H9 (cell line): Measurements from ENCODE around the gene GAS2. TPM values are rescaled to one million over a fixed set of nuclear protein-coding genes. Genes with fewer than 3 reads are reported as not detected.

Experiments used
- DNase-seq: peaks from one replicate; pipeline ENCODE4 v3.0.0-alpha.2; 2017
- H2AFZ ChIP-seq: one replicate; pipeline ENCODE4 v1.6.1; 2013; ENCODE audit warnings: mild to moderate bottlenecking, low read length, control low read depth, moderate library complexity
- H2AK5ac ChIP-seq: 2 replicates; pipeline ENCODE4 v1.6.1; 2013; ENCODE audit warnings: low read length, control low read depth, mixed read lengths; ENCODE audit not compliant: insufficient read length
- H2BK120ac ChIP-seq: one replicate; pipeline ENCODE4 v1.6.1; 2013; ENCODE audit warnings: low read depth, mild to moderate bottlenecking, low read length, control low read depth, inconsistent platforms; ENCODE audit not compliant: poor library complexity, severe bottlenecking
- H2BK12ac ChIP-seq: 2 replicates; pipeline ENCODE4 v1.6.1; 2013; ENCODE audit warnings: low read length, control low read depth, mixed read lengths, low read depth; ENCODE audit not compliant: insufficient read length
- H2BK15ac ChIP-seq: 2 replicates; pipeline ENCODE4 v1.6.1; 2013; ENCODE audit warnings: low read depth, low read length, control low read depth
- H2BK20ac ChIP-seq: one replicate; pipeline ENCODE4 v1.6.1; 2013; ENCODE audit warnings: low read depth, mild to moderate bottlenecking, low read length, control low read depth, inconsistent platforms; ENCODE audit not compliant: poor library complexity, severe bottlenecking
- H2BK5ac ChIP-seq: 2 replicates; pipeline ENCODE4 v1.6.1; 2013; ENCODE audit warnings: low read length, control low read depth, mixed read lengths; ENCODE audit not compliant: insufficient read length
- H3K14ac ChIP-seq: 2 replicates; pipeline ENCODE4 v1.6.1; 2013; ENCODE audit warnings: low read length, control low read depth; ENCODE audit not compliant: insufficient read depth
- H3K18ac ChIP-seq: 2 replicates; pipeline ENCODE4 v1.6.1; 2013; ENCODE audit warnings: low read depth, mild to moderate bottlenecking, mixed read lengths, low read length, control low read depth; ENCODE audit not compliant: insufficient read length
- H3K23ac ChIP-seq: 2 replicates; pipeline ENCODE4 v1.6.1; 2013; ENCODE audit warnings: low read length, control low read depth, mixed read lengths, low read depth; ENCODE audit not compliant: insufficient read length
- H3K23me2 ChIP-seq: 2 replicates; pipeline ENCODE4 v1.6.1; 2013; ENCODE audit warnings: low read depth, mild to moderate bottlenecking, mixed read lengths, low read length, control low read depth; ENCODE audit not compliant: insufficient read length, poor library complexity, severe bottlenecking
- H3K27ac ChIP-seq: 2 replicates; pipeline ENCODE4 v1.5.1; 2013; ENCODE audit warnings: low read length, control low read depth, mixed read lengths, low read depth; ENCODE audit not compliant: insufficient read length
- H3K27me3 ChIP-seq: 2 replicates; pipeline ENCODE4 v1.6.1; 2013; ENCODE audit warnings: low read length, control low read depth, inconsistent platforms; ENCODE audit not compliant: insufficient read depth
- H3K4ac ChIP-seq: 2 replicates; pipeline ENCODE4 v1.6.1; 2013; ENCODE audit warnings: low read depth, mild to moderate bottlenecking, control low read depth, inconsistent platforms, low read length, moderate library complexity
- H3K4me1 ChIP-seq: 2 replicates; pipeline ENCODE4 v1.6.1; 2013; ENCODE audit warnings: low read length, control low read depth, inconsistent platforms; ENCODE audit not compliant: insufficient read depth
- H3K4me2 ChIP-seq: 2 replicates; pipeline ENCODE4 v1.6.1; 2013; ENCODE audit warnings: low read length, control low read depth, mixed read lengths; ENCODE audit not compliant: insufficient read length, insufficient read depth
- H3K56ac ChIP-seq: 2 replicates; pipeline ENCODE4 v1.6.1; 2013; ENCODE audit warnings: low read depth, mild to moderate bottlenecking, mixed read lengths, low read length, control low read depth; ENCODE audit not compliant: insufficient read length
- H3K79me1 ChIP-seq: 2 replicates; pipeline ENCODE4 v1.6.1; 2013; ENCODE audit warnings: low read depth, mild to moderate bottlenecking, moderate library complexity, low read length, control low read depth, inconsistent platforms; ENCODE audit not compliant: insufficient read depth, poor library complexity, severe bottlenecking
- H3K79me2 ChIP-seq: 2 replicates; pipeline ENCODE4 v1.6.1; 2013; ENCODE audit warnings: low read length, control low read depth, inconsistent platforms; ENCODE audit not compliant: insufficient read depth
- H3K9ac ChIP-seq: 2 replicates; pipeline ENCODE4 v1.6.1; 2013; ENCODE audit warnings: low read length, control low read depth, mixed read lengths; ENCODE audit not compliant: insufficient read length; ENCODE audit errors: extremely low read depth
- H3K9me3 ChIP-seq: one replicate; pipeline ENCODE4 v1.6.1; 2013; ENCODE audit warnings: low read depth, low read length, inconsistent platforms; ENCODE audit not compliant: control insufficient read depth
- H3T11ph ChIP-seq: one replicate; pipeline ENCODE4 v1.6.1; 2013; ENCODE audit warnings: mild to moderate bottlenecking, low read length, control low read depth, inconsistent platforms
- H4K20me1 ChIP-seq: one replicate; pipeline ENCODE4 v1.6.1; 2013; ENCODE audit not compliant: control insufficient read depth, insufficient read length, insufficient read depth
- H4K5ac ChIP-seq: 2 replicates; pipeline ENCODE4 v1.6.1; 2013; ENCODE audit warnings: low read depth, mild to moderate bottlenecking, mixed read lengths, low read length, control low read depth; ENCODE audit not compliant: insufficient read length
- H4K8ac ChIP-seq: replicated peaks from 2 replicates; pipeline ENCODE4 v1.6.1; 2013; ENCODE audit warnings: low read length, control low read depth, mixed read lengths, low read depth; ENCODE audit not compliant: insufficient read length
- H4K91ac ChIP-seq: 2 replicates; pipeline ENCODE4 v1.6.1; 2013; ENCODE audit warnings: low read depth, mild to moderate bottlenecking, moderate library complexity, mixed read lengths, low read length, control low read depth; ENCODE audit not compliant: insufficient read length
- H3K27ac Mint-ChIP-seq, 3 experiments: 2 replicates in 2 of 3; 3 replicates in 1 of 3; pipeline ENCODE4 v1.8.0; 2020 to 2021; ENCODE audit warnings: mixed read lengths in 3 of 3, mild to moderate bottlenecking in 1 of 3, moderate library complexity in 1 of 3
- H3K27me3 Mint-ChIP-seq: 2 replicates; pipeline ENCODE4 v1.8.0; 2021; ENCODE audit warnings: low read depth, mild to moderate bottlenecking, moderate library complexity, mixed read lengths
- H3K36me3 Mint-ChIP-seq, 3 experiments: 2 replicates in 2 of 3; 3 replicates in 1 of 3; pipeline ENCODE4 v1.8.0; 2020 to 2021; ENCODE audit warnings: low read depth in 3 of 3, mixed read lengths in 3 of 3; ENCODE audit not compliant: insufficient read depth in 1 of 3
- H3K4me1 Mint-ChIP-seq, 2 experiments: 2 replicates each; pipeline ENCODE4 v1.8.0; 2020; ENCODE audit warnings: mixed read lengths in 2 of 2
- H3K4me3 Mint-ChIP-seq, 2 experiments: 2 replicates in 1 of 2; 3 replicates in 1 of 2; pipeline ENCODE4 v1.8.0; 2020 to 2021; ENCODE audit warnings: mild to moderate bottlenecking in 2 of 2, mixed read lengths in 2 of 2, moderate library complexity in 1 of 2
- H3K9me3 Mint-ChIP-seq, 2 experiments: 2 replicates in 1 of 2; 3 replicates in 1 of 2; pipeline ENCODE4 v1.8.0; 2020; ENCODE audit warnings: mild to moderate bottlenecking in 2 of 2, mixed read lengths in 2 of 2, moderate library complexity in 1 of 2
- WGBS: extraction: QIAGEN DNeasy Blood & Tissue Kit; methylation state at CpG from one replicate; pipeline ENCODE4 v1.1.7; 2013; ENCODE audit warnings: missing lambda C conversion rate, low lambda C conversion rate, mixed read lengths; ENCODE audit not compliant: insufficient read length; ENCODE audit errors: extremely low coverage; 5-methylcytosine and 5-hydroxymethylcytosine counted together
- total RNA-seq: library from RNA; stranded (reverse); gene quantifications from 2 replicates; pipeline ENCODE4 v1.2.1, GENCODE V29; 2021
- TF ChIP-seq, protein P1 (sequence below): fragments of 200-600 bp; sonication (generic); conservative IDR thresholded peaks from 3 replicates; pipeline ENCODE4 v1.8.0; 2021; ENCODE audit warnings: antibody characterized with exemption, mild to moderate bottlenecking

GAS2 gene
- total RNA-seq, 1 experiment from 2014 or later: 1.7 TPM

DNA sequence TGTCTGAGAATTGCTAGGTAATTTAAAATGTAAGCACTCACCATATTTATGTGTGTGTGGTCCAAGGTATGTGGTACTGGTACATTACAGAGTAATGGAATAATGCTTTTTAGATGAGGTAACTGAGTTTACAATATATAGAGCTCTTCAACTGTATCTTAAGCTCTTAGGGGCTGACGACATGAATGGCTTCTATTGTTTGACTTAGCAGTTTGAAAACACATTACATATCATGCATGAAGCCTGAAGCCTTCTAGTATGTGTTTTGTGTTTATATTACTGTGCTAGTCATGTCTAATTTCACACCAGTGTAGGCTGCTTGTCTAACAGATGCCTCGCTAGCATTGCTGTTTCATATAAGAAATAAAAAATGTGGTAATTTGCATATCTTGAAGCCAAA is 37.2 kb downstream of the GAS2 start:
- H2BK120ac ChIP-seq: no peak overlapping the region
- no peaks in the 10 kb centered on the region for H3K9me3 ChIP-seq
- H3K23ac ChIP-seq: no peak overlapping the region
- H2BK5ac ChIP-seq: no peak overlapping the region
- TF ChIP-seq, protein P1, sequence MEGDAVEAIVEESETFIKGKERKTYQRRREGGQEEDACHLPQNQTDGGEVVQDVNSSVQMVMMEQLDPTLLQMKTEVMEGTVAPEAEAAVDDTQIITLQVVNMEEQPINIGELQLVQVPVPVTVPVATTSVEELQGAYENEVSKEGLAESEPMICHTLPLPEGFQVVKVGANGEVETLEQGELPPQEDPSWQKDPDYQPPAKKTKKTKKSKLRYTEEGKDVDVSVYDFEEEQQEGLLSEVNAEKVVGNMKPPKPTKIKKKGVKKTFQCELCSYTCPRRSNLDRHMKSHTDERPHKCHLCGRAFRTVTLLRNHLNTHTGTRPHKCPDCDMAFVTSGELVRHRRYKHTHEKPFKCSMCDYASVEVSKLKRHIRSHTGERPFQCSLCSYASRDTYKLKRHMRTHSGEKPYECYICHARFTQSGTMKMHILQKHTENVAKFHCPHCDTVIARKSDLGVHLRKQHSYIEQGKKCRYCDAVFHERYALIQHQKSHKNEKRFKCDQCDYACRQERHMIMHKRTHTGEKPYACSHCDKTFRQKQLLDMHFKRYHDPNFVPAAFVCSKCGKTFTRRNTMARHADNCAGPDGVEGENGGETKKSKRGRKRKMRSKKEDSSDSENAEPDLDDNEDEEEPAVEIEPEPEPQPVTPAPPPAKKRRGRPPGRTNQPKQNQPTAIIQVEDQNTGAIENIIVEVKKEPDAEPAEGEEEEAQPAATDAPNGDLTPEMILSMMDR: no peak
- H3K56ac ChIP-seq: no peak overlapping the region
- no peak overlapping the region for H3K14ac ChIP-seq
- no peak overlapping the region for H3K9ac ChIP-seq
- H3K18ac ChIP-seq: no peak overlapping the region
- H3K4me2 ChIP-seq: no peak overlapping the region
- no peak overlapping the region for H2AFZ ChIP-seq
- no peaks in the 10 kb centered on the region for H4K20me1 ChIP-seq
- no peaks in the 10 kb centered on the region for H3K79me1 ChIP-seq
- no peaks in the 10 kb centered on the region for H3K23me2 ChIP-seq
- H2BK20ac ChIP-seq: no peak overlapping the region
- no peak overlapping the region for H4K5ac ChIP-seq
- no peaks in the 10 kb centered on the region for H3K79me2 ChIP-seq
- Mint-ChIP-seq H3K4me3 (no peak overlapping the region), H3K36me3 (no peaks in the 10 kb centered on the region), H3K4me1 (peaks cover 6% of the 10 kb centered on the region in 2 experiments; a peak in 3 of 4 replicates), H3K9me3 (no peaks in the 10 kb centered on the region; a peak in 1 of 5 replicates), H3K27ac (no peak overlapping the region), H3K27me3 (no peaks in the 10 kb centered on the region)
- no peak for DNase-seq
- H2BK15ac ChIP-seq: no peak overlapping the region
- H4K8ac ChIP-seq: no peak overlapping the region
- no peak overlapping the region for H2BK12ac ChIP-seq
- no peak overlapping the region for H3T11ph ChIP-seq
- H3K27ac ChIP-seq: no peak overlapping the region
- H3K27me3 ChIP-seq: no peaks in the 10 kb centered on the region
- H3K4ac ChIP-seq: no peak overlapping the region
- WGBS: no CpG with 5 or more reads among the region's 2 CpGs
- H4K91ac ChIP-seq: no peak overlapping the region
- H3K4me1 ChIP-seq: no peaks in the 10 kb centered on the region
- H2AK5ac ChIP-seq: no peak overlapping the region
